H1 (cell line): ENCODE data around the gene CSGALNACT2. TPM values are rescaled to one million over a fixed set of nuclear protein-coding genes. Genes with fewer than 3 reads are reported as not detected.
A peak's percentile ranks its signal among the peaks of the same experiment; 100 is the strongest.

Source experiments
- CTCF ChIA-PET: fragments of 300-600 bp; sonication (Branson Sonifier 250); formaldehyde crosslinking; loops from one replicate; lab custom pipeline; 2021; ENCODE audit not compliant: partially characterized antibody; lab: Charles Lee
- POLR2A ChIA-PET: fragments of 300-600 bp; sonication (Branson Sonifier 250); formaldehyde crosslinking; loops from one replicate; lab custom pipeline; 2021; ENCODE audit warnings: inconsistent platforms; ENCODE audit not compliant: partially characterized antibody; lab: Charles Lee
- DNase-seq, 2 experiments: peaks; one replicate each; pipeline versions ENCODE4 v3.0.0 to v3.0.0-alpha.2; 2010 to 2022; ENCODE audit warnings: low spot score in 2 of 2, low read depth in 1 of 2, mixed read lengths in 1 of 2
- FAIRE-seq: peaks from 2 replicates; lab custom pipeline; 2011; peaks lifted over from hg19 to GRCh38; lab: Jason Lieb, UNC
- H2AFZ ChIP-seq: 2 replicates; pipeline ENCODE4 v1.8.1; 2012; ENCODE audit warnings: low read length, inconsistent platforms
- H2AK5ac ChIP-seq: 2 replicates; pipeline ENCODE4 v1.6.1; 2013; ENCODE audit warnings: low read depth, low read length
- H2BK120ac ChIP-seq: replicated peaks from 2 replicates; pipeline ENCODE3; 2013; ENCODE audit warnings: low read depth, low read length, inconsistent platforms
- H2BK12ac ChIP-seq: 2 replicates; pipeline ENCODE4 v1.6.1; 2013; ENCODE audit warnings: low read depth, low read length
- H2BK15ac ChIP-seq: 2 replicates; pipeline ENCODE4 v1.6.1; 2013; ENCODE audit warnings: low read length
- H2BK20ac ChIP-seq: 2 replicates; pipeline ENCODE4 v1.6.1; 2013; ENCODE audit warnings: low read length
- H2BK5ac ChIP-seq: 2 replicates; pipeline ENCODE4 v1.6.1; 2013; ENCODE audit warnings: low read depth, low read length
- H3K14ac ChIP-seq: 2 replicates; pipeline ENCODE4 v1.6.1; 2013; ENCODE audit warnings: inconsistent platforms; ENCODE audit not compliant: insufficient read length
- H3K18ac ChIP-seq: 2 replicates; pipeline ENCODE4 v1.6.1; 2013; ENCODE audit warnings: low read length; ENCODE audit errors: extremely low read depth
- H3K23ac ChIP-seq: 2 replicates; pipeline ENCODE4 v1.6.1; 2013; ENCODE audit warnings: inconsistent platforms; ENCODE audit not compliant: insufficient read length
- H3K23me2 ChIP-seq: 2 replicates; pipeline ENCODE4 v1.6.1; 2013; ENCODE audit warnings: low read depth, low read length
- H3K27ac ChIP-seq: 2 replicates; pipeline ENCODE4 v1.6.1; 2011; ENCODE audit warnings: low read depth, low read length, inconsistent platforms
- H3K27me3 ChIP-seq, 4 experiments: replicated peaks in 1 of 4; 1 replicate in 1 of 4; 2 replicates in 3 of 4; pipeline versions ENCODE4 v1.6.1 to v1.8.1; 2011 to 2013; ENCODE audit warnings: low read length in 3 of 4, mild to moderate bottlenecking in 3 of 4, inconsistent platforms in 2 of 4, mixed read lengths in 2 of 4, moderate library complexity in 1 of 4; ENCODE audit not compliant: control insufficient read depth in 3 of 4, insufficient read depth in 3 of 4; ENCODE audit errors: extremely low read depth in 1 of 4
- H3K36me3 ChIP-seq, 4 experiments: 2 replicates each; pipeline versions ENCODE4 v1.6.1 to v1.8.1; 2011 to 2013; ENCODE audit warnings: mild to moderate bottlenecking in 4 of 4, low read length in 3 of 4, moderate library complexity in 2 of 4, control low read depth in 1 of 4, inconsistent platforms in 1 of 4; ENCODE audit not compliant: insufficient read depth in 4 of 4, control insufficient read depth in 2 of 4
- H3K4ac ChIP-seq: replicated peaks from 2 replicates; pipeline ENCODE3; 2013; ENCODE audit warnings: low read length, low read depth, mixed read lengths, inconsistent platforms; ENCODE audit not compliant: insufficient read length
- H3K4me1 ChIP-seq, 4 experiments: replicated peaks in 1 of 4; 1 replicate in 1 of 4; 2 replicates in 3 of 4; pipeline versions ENCODE4 v1.6.1 to v1.8.1; 2011 to 2013; ENCODE audit warnings: low read length in 3 of 4, inconsistent platforms in 2 of 4, mixed read lengths in 1 of 4; ENCODE audit not compliant: insufficient read depth in 4 of 4, control insufficient read depth in 3 of 4
- H3K4me2 ChIP-seq, 2 experiments: 2 replicates each; pipeline versions ENCODE4 v1.6.1 to v1.8.1; 2011 to 2013; ENCODE audit warnings: low read depth in 2 of 2, low read length in 2 of 2, control low read depth in 1 of 2, inconsistent platforms in 1 of 2, mild to moderate bottlenecking in 1 of 2; ENCODE audit not compliant: insufficient read depth in 1 of 2
- H3K4me3 ChIP-seq, 4 experiments: fragments of 200-600, 300-600 bp in 1 of 4; sonication (generic), shearing (Covaris generic), sonication (Bioruptor Twin) in 1 of 4; 2 replicates each; pipeline versions ENCODE4 v1.5.1 to v1.8.1; 2011 to 2016; ENCODE audit warnings: low read length in 4 of 4, low read depth in 3 of 4, control low read depth in 2 of 4, inconsistent platforms in 2 of 4, mild to moderate bottlenecking in 2 of 4, mixed read lengths in 1 of 4, moderate library complexity in 1 of 4; ENCODE audit not compliant: insufficient read depth in 2 of 4; ENCODE audit errors: extremely low read depth in 1 of 4
- H3K56ac ChIP-seq: replicated peaks from 2 replicates; pipeline ENCODE3; 2013; ENCODE audit warnings: low read depth, mild to moderate bottlenecking, mixed read lengths, low read length, inconsistent platforms; ENCODE audit not compliant: insufficient read length
- H3K79me1 ChIP-seq: 2 replicates; pipeline ENCODE4 v1.6.1; 2013; ENCODE audit warnings: low read depth, low read length, control low read depth
- H3K79me2 ChIP-seq, 2 experiments: 2 replicates each; pipeline versions ENCODE4 v1.6.1 to v1.8.1; 2012 to 2013; ENCODE audit warnings: low read length in 2 of 2, mild to moderate bottlenecking in 2 of 2, inconsistent platforms in 1 of 2; ENCODE audit not compliant: insufficient read depth in 2 of 2, control insufficient read depth in 1 of 2
- H3K9ac ChIP-seq, 4 experiments: replicated peaks in 1 of 4; 1 replicate in 1 of 4; 2 replicates in 3 of 4; pipeline versions ENCODE4 v1.6.1 to v1.8.1; 2011 to 2013; ENCODE audit warnings: low read depth in 3 of 4, low read length in 3 of 4, control low read depth in 2 of 4, mild to moderate bottlenecking in 2 of 4, moderate library complexity in 2 of 4, inconsistent platforms in 1 of 4; ENCODE audit errors: extremely low read depth in 1 of 4
- H3K9me3 ChIP-seq, 2 experiments: 2 replicates each; pipeline versions ENCODE4 v1.6.1 to v1.8.1; 2012 to 2013; ENCODE audit warnings: mild to moderate bottlenecking in 2 of 2, moderate library complexity in 2 of 2, control low read depth in 1 of 2, inconsistent platforms in 1 of 2, low read depth in 1 of 2, low read length in 1 of 2, mixed read lengths in 1 of 2; ENCODE audit not compliant: insufficient read depth in 2 of 2
- H4K20me1 ChIP-seq, 2 experiments: replicated peaks in 1 of 2; 2 replicates each; pipeline versions ENCODE3 to v1.8.1; 2011 to 2013; ENCODE audit warnings: inconsistent platforms in 2 of 2, low read length in 2 of 2, mild to moderate bottlenecking in 1 of 2; ENCODE audit not compliant: insufficient read depth in 2 of 2, control insufficient read depth in 1 of 2
- H4K5ac ChIP-seq: 2 replicates; pipeline ENCODE4 v1.6.1; 2013; ENCODE audit warnings: low read length, low read depth, mixed read lengths, inconsistent platforms; ENCODE audit not compliant: insufficient read length
- H4K8ac ChIP-seq: 2 replicates; pipeline ENCODE4 v1.8.0; 2013; ENCODE audit warnings: mild to moderate bottlenecking, moderate library complexity, low read length, inconsistent platforms; ENCODE audit not compliant: insufficient read depth; ENCODE audit errors: extremely low read depth
- H4K91ac ChIP-seq: replicated peaks from 2 replicates; pipeline ENCODE3; 2013; ENCODE audit warnings: low read length, mixed read lengths, inconsistent platforms; ENCODE audit not compliant: insufficient read length
- CHD1 ChIP-seq: IDR thresholded peaks from 2 replicates; pipeline ENCODE4 v1.6.1; 2012; ENCODE audit warnings: low read depth, low read length, improper control_type of control experiment
- EP300 ChIP-seq, 2 experiments: IDR thresholded peaks; 1 replicate in 1 of 2; 2 replicates in 1 of 2; pipeline ENCODE4 v1.6.1; 2011 to 2012; ENCODE audit warnings: low read depth in 2 of 2, low read length in 2 of 2, mild to moderate bottlenecking in 2 of 2, borderline replicate concordance in 1 of 2, inconsistent platforms in 1 of 2, moderate library complexity in 1 of 2
- SIX5 ChIP-seq: IDR thresholded peaks from 2 replicates; pipeline ENCODE4 v1.6.1; 2011; ENCODE audit warnings: mild to moderate bottlenecking, low read depth, low read length
- TBP ChIP-seq: IDR thresholded peaks from 2 replicates; pipeline ENCODE4 v1.6.1; 2011; ENCODE audit warnings: low read depth, low read length, improper control_type of control experiment
- WGBS, 2 experiments: shearing (Covaris generic) in 1 of 2; methylation state at CpG; one replicate each; pipeline versions ENCODE4 v1.1.6 to v1.1.7; 2013 to 2015; ENCODE audit warnings: low lambda C conversion rate in 2 of 2, mixed read lengths in 2 of 2, inconsistent platforms in 1 of 2, low coverage in 1 of 2, missing lambda C conversion rate in 1 of 2; ENCODE audit not compliant: insufficient replicate concordance in 2 of 2, insufficient coverage in 1 of 2, insufficient read length in 1 of 2; ENCODE audit errors: extremely low coverage in 1 of 2, missing lambda C conversion rate in 1 of 2; 5-methylcytosine and 5-hydroxymethylcytosine counted together
- polyA plus RNA-seq, 7 experiments: library from polyadenylated mRNA; depleted of rRNA in 3 of 7; stranded (reverse) in 5 of 7; unstranded in 2 of 7; fragments of >200 nt in 5 of 7; fragments of 200-250 nt in 2 of 7; gene quantifications; 1 replicate in 5 of 7; 2 replicates in 1 of 7; 4 replicates in 1 of 7; pipeline versions ENCODE4 v1.2.1 to v1.2.3, GENCODE V29; 2011 to 2013; ENCODE audit warnings: missing spikeins in 2 of 7, mixed read lengths in 2 of 7
- total RNA-seq: library from RNA; stranded (reverse); fragmentation: NEBNext Ultra II Directional; extraction: Animal tissue kit (Norgen Biotek cat#: 25700); gene quantifications from 2 replicates; pipeline ENCODE4 v1.2.1, GENCODE V29; 2021

The CSGALNACT2 gene
- total and polyA plus RNA-seq, 2 of the 8 experiments (the other 6 are each of a cell fraction or from before 2014, with no cell fraction given), result 2.6 to 5.3 TPM

GRCh38 chr10:43205681-43206390 lies 67.6 kb downstream of the CSGALNACT2 start:
- no peak overlapping the region for H2BK5ac ChIP-seq
- TF ChIP-seq EP300 (IDR thresholded peaks at IDR 0.05; ENCODE audit: borderline replicate concordance in 1 of 2, low read depth in 2 of 2, low read length in 2 of 2), result no peak
- no peak for TF ChIP-seq TBP
- TF ChIP-seq SIX5, result no peak
- TF ChIP-seq CHD1, result no peak
- CTCF ChIA-PET, result interaction anchor here (0.7 to 8.1 kb wide), 29 partner anchors 8 to 255 kb away, joined by 3 to 159 read pairs (median 6); no protein-coding TSS in a partner anchor
- DNase-seq (peak in 1 of 2 experiments; percentile 40), FAIRE-seq (no peak)
- POLR2A ChIA-PET, result interaction anchor here (0.9 to 1.0 kb wide), 2 partner anchors 9 to 13 kb away, joined by 3 read pairs; no protein-coding TSS in a partner anchor
- peaks cover 0 to 10% (median 4%) of the 10 kb centered on the region in 4 experiments; a peak in 5 of 7 replicates for H3K4me1 ChIP-seq
- no peak overlapping the region for H3K4me2 ChIP-seq
- no peak overlapping the region for H2BK12ac ChIP-seq
- H2BK120ac ChIP-seq, result no peak overlapping the region
- H3K79me1 ChIP-seq, result no peaks in the 10 kb centered on the region
- H3K27ac ChIP-seq, result no peak overlapping the region
- no peaks in the 10 kb centered on the region for H3K27me3 ChIP-seq
- H3K18ac ChIP-seq, result no peak overlapping the region
- no peak overlapping the region for H2AFZ ChIP-seq
- WGBS, 2 experiments, result 94% methylated on average over 20 of the region's 20 CpGs; no CpG with 5 or more reads in 1 of the 2 experiments
- no peaks in the 10 kb centered on the region for H3K9me3 ChIP-seq
- no peak overlapping the region for H4K8ac ChIP-seq
- no peak overlapping the region for H3K4me3 ChIP-seq
- no peaks in the 10 kb centered on the region; a peak in 1 of 4 replicates for H3K79me2 ChIP-seq
- no peak overlapping the region for H4K91ac ChIP-seq
- no peak overlapping the region for H3K4ac ChIP-seq
- H3K23me2 ChIP-seq, result peaks cover 5% of the 10 kb centered on the region; the same call in 1 of the 2 replicates
- H4K20me1 ChIP-seq, result peaks cover 1 to 7% of the 10 kb centered on the region in 2 experiments
- H3K36me3 ChIP-seq, result peaks cover 0 to 1% (median 0%) of the 10 kb centered on the region in 4 experiments; a peak in 1 of 8 replicates
- no peak overlapping the region for H2BK15ac ChIP-seq
- no peak overlapping the region for H2AK5ac ChIP-seq
- no peak overlapping the region for H3K14ac ChIP-seq
- H4K5ac ChIP-seq, result no peak overlapping the region
- no peak overlapping the region for H3K56ac ChIP-seq
- no peak overlapping the region for H3K23ac ChIP-seq
- no peak overlapping the region for H3K9ac ChIP-seq
- H2BK20ac ChIP-seq, result no peak overlapping the region
